Measurements from ENCODE around the gene KBTBD12. TPM values are rescaled to one million over a fixed set of nuclear protein-coding genes. Genes with fewer than 3 reads are reported as not detected.

The KBTBD12 gene
- total and polyA plus RNA-seq, 2 donors (not counting 3 experiments of a cell fraction or from before 2014, with no cell fraction given): not detected

DNA sequence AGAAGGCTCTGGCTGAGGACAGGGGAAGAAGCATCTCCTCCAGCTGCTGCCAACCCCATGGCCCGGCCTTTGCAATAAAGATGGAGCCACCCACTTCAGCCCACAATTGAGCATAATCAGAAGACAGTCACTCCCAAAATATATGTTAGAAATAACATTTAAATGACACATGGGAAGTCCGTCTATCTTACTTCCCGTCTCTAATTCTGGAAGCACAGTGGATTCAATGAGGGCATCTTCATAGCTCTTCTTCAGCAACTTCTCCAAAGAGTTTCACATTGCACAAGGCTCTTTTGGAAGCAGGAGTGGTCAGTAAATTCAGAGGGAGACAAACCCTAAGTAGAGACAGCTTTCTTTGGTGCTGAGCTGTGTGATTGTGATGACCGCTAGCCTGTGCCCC is 70.2 kb downstream of the KBTBD12 start:
- FAIRE-seq: no peak
- Histone ChIP-seq H3K27ac (ENCODE audit: insufficient read depth, low read depth, low read length) (no peak overlapping the region), H3K9ac (replicated peaks; ENCODE audit: extremely low read depth, insufficient read depth, low read length) (no peak overlapping the region)

More for the DNA sequence above, 70.2 kb downstream of the KBTBD12 start:
- Histone ChIP-seq H3K4me3 (replicated peaks in 1 of 3; ENCODE audit: insufficient read depth in 1 of 3, low read depth in 1 of 3, low read length in 3 of 3) (no peak overlapping the region), H3K4me1 (ENCODE audit: control insufficient read depth, extremely low read depth, insufficient read depth, low read length) (no peaks in the 10 kb centered on the region), H3K9me1 (replicated peaks; ENCODE audit: control insufficient read depth, extremely low read depth, insufficient read depth, low read length) (no peaks in the 10 kb centered on the region), H3K9me3 (replicated peaks; ENCODE audit: control insufficient read depth, insufficient read depth, low read length) (no peaks in the 10 kb centered on the region), H3K4me2 (ENCODE audit: insufficient read depth, low read length) (no peak overlapping the region), H3K27me3 (ENCODE audit: control insufficient read depth in 2 of 2, insufficient read depth in 2 of 2, low read length in 2 of 2) (peaks cover 2 to 3% of the 10 kb centered on the region in 2 experiments), H3K79me2 (ENCODE audit: control insufficient read depth, insufficient read depth, low read length) (no peaks in the 10 kb centered on the region), H3K36me3 (ENCODE audit: control insufficient read depth in 2 of 2, extremely low read depth in 1 of 2, insufficient read depth in 2 of 2, low read length in 2 of 2) (no peaks in the 10 kb centered on the region), H4K20me1 (replicated peaks; ENCODE audit: control insufficient read depth, extremely low read depth, insufficient read depth, low read length) (no peaks in the 10 kb centered on the region), H2AFZ (ENCODE audit: low read depth, low read length) (no peak overlapping the region)
- BruUV-seq (replicated peaks): no TSS peak
- dilution Hi-C loops (cut with MboI; ENCODE audit: extremely low pct_ligation_motif_present, low sequenced_read_pairs) (no loop called here), intact Hi-C loops (cut with micrococcal nuclease) (no loop called here)
- TF ChIP-seq GATA2 (IDR thresholded peaks at IDR 0.05; ENCODE audit: insufficient read depth, insufficient read length, low read depth, low read length): no peak
- no peak for TF ChIP-seq MYC (IDR thresholded peaks at IDR 0.05; ENCODE audit: low read depth, low read length)
- TF ChIP-seq FOS (IDR thresholded peaks at IDR 0.05; ENCODE audit: borderline replicate concordance, insufficient read depth, low read length): no peak
- no peak for TF ChIP-seq POLR2A (IDR thresholded peaks at IDR 0.05; ENCODE audit: low read depth, low read length)
- TF ChIP-seq JUN (IDR thresholded peaks at IDR 0.05; ENCODE audit: borderline replicate concordance, insufficient read depth, insufficient read length, low read depth): no peak
- TF ChIP-seq, protein P1, sequence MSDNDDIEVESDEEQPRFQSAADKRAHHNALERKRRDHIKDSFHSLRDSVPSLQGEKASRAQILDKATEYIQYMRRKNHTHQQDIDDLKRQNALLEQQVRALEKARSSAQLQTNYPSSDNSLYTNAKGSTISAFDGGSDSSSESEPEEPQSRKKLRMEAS (IDR thresholded peaks at IDR 0.05; ENCODE audit: insufficient read depth, insufficient read length): no peak
- TF ChIP-seq, protein P2, sequence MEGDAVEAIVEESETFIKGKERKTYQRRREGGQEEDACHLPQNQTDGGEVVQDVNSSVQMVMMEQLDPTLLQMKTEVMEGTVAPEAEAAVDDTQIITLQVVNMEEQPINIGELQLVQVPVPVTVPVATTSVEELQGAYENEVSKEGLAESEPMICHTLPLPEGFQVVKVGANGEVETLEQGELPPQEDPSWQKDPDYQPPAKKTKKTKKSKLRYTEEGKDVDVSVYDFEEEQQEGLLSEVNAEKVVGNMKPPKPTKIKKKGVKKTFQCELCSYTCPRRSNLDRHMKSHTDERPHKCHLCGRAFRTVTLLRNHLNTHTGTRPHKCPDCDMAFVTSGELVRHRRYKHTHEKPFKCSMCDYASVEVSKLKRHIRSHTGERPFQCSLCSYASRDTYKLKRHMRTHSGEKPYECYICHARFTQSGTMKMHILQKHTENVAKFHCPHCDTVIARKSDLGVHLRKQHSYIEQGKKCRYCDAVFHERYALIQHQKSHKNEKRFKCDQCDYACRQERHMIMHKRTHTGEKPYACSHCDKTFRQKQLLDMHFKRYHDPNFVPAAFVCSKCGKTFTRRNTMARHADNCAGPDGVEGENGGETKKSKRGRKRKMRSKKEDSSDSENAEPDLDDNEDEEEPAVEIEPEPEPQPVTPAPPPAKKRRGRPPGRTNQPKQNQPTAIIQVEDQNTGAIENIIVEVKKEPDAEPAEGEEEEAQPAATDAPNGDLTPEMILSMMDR (IDR thresholded peaks at IDR 0.05; ENCODE audit: extremely low read depth in 1 of 2, insufficient read depth in 1 of 2, low read depth in 1 of 2, low read length in 2 of 2): no peak
- TF ChIP-seq POLR2AphosphoS5 (IDR thresholded peaks at IDR 0.05; ENCODE audit: insufficient read depth, low read depth, low read length): no peak
- no peak for TF ChIP-seq EZH2 (IDR thresholded peaks at IDR 0.05; ENCODE audit: borderline replicate concordance, low read depth, low read length, severe bottlenecking)
- ChIA-PET POLR2A (interaction anchor here (0.7 kb wide), 1 partner anchor 17 kb away, joined by 4 read pairs; no protein-coding TSS in a partner anchor), CTCF (no interaction called here)
- DNase-seq (ENCODE audit: low read depth, low spot score): no peak
